HG03460 (cell line): ENCODE data around the gene IDS.
"Not testable (repeated sequence)": the region's sequence is repeated elsewhere in the genome, so short reads cannot be mapped to it uniquely, and the experiment has no call there.

ENCODE experiments used
- ATAC-seq: cut with Tn5 transposase; IDR thresholded peaks from one replicate; pipeline ENCODE4 v1.9.1; 2021; ENCODE audit not compliant: unreplicated experiment

Gene IDS

GRCh38 chrX:149528381-149528780 lies 23.3 kb upstream of the IDS start:
- no peak for ATAC-seq

- no peak for ATAC-seq
These were observed 22.6 kb upstream of the IDS start for GRCh38 chrX:149527705-149528104.

GRCh38 chrX:149526318-149527033 lies 21.4 kb upstream of the IDS start:
- not testable (repeated sequence) for ATAC-seq

GRCh38 chrX:149525903-149526302 lies 20.8 kb upstream of the IDS start:
- ATAC-seq: peak; percentile 59

- ATAC-seq: peak; percentile 90
These were observed 20.3 kb upstream of the IDS start for GRCh38 chrX:149525389-149525788.

GRCh38 chrX:149522916-149523315 lies 17.8 kb upstream of the IDS start:
- ATAC-seq: no peak

GRCh38 chrX:149521438-149521837 lies 16.3 kb upstream of the IDS start:
- no peak for ATAC-seq

GRCh38 chrX:149520636-149521277 lies 15.7 kb upstream of the IDS start:
- not testable (repeated sequence) for ATAC-seq

GRCh38 chrX:149518236-149518635 lies 13.1 kb upstream of the IDS start:
- ATAC-seq: no peak

GRCh38 chrX:149517308-149517707 lies 12.2 kb upstream of the IDS start:
- ATAC-seq: no peak

GRCh38 chrX:149516604-149517003 lies 11.5 kb upstream of the IDS start:
- no peak for ATAC-seq

GRCh38 chrX:149515954-149516602 lies 11.0 kb upstream of the IDS start:
- no peak for ATAC-seq

- no peak for ATAC-seq
These were observed 8.8 kb upstream of the IDS start for GRCh38 chrX:149513825-149514428.

- ATAC-seq: peak; percentile 89
These were observed 7.2 kb upstream of the IDS start for GRCh38 chrX:149512225-149512885.

GRCh38 chrX:149511081-149511480 lies 6.0 kb upstream of the IDS start:
- ATAC-seq: no peak

- no peak for ATAC-seq
These were observed 5.3 kb upstream of the IDS start for GRCh38 chrX:149510386-149510785.

- ATAC-seq: no peak
These were observed 3.4 kb upstream of the IDS start for GRCh38 chrX:149508467-149508866.

- no peak for ATAC-seq
These were observed 1.2 kb upstream of the IDS start for GRCh38 chrX:149506349-149506748.

GRCh38 chrX:149505671-149506070 lies 565 bp upstream of the IDS start:
- ATAC-seq: no peak

- peak; percentile 47 for ATAC-seq
These were observed 736 bp downstream of the IDS start for GRCh38 chrX:149504226-149504914.

- peak; percentile 69 for ATAC-seq
These were observed 1.7 kb downstream of the IDS start for GRCh38 chrX:149503446-149503845.
